GM12801 (cell line): ENCODE data around the gene UBE2E2.

Experiments used
- CTCF ChIP-seq: IDR thresholded peaks from one replicate; pipeline ENCODE4 v1.5.1; 2011; ENCODE audit warnings: control low read depth; ENCODE audit not compliant: insufficient read length; ENCODE audit errors: extremely low read depth

Gene UBE2E2

GRCh38 chr3:23301819-23302218 lies 98.7 kb downstream of the UBE2E2 start:
- no peak for TF ChIP-seq CTCF

- no peak for TF ChIP-seq CTCF
These were observed 99.1 kb downstream of the UBE2E2 start for GRCh38 chr3:23302271-23302670.

- no peak for TF ChIP-seq CTCF
These were observed 100.6 kb downstream of the UBE2E2 start for GRCh38 chr3:23303601-23304217.

- no peak for TF ChIP-seq CTCF
These were observed 101.3 kb downstream of the UBE2E2 start for GRCh38 chr3:23304424-23304823.

GRCh38 chr3:23308986-23309625 lies 106.0 kb downstream of the UBE2E2 start:
- TF ChIP-seq CTCF = no peak

- TF ChIP-seq CTCF = no peak
These were observed 109.7 kb downstream of the UBE2E2 start for GRCh38 chr3:23312866-23313265.

- TF ChIP-seq CTCF = no peak
These were observed 112.0 kb downstream of the UBE2E2 start for GRCh38 chr3:23314981-23315762.
